HG03045 (cell line): ENCODE data around the gene TMEM203.

Experiments
- ATAC-seq: cut with Tn5 transposase; IDR thresholded peaks from one replicate; pipeline ENCODE4 v1.9.1; 2021; ENCODE audit warnings: mild to moderate bottlenecking, moderate library complexity; ENCODE audit not compliant: unreplicated experiment

Gene TMEM203

DNA sequence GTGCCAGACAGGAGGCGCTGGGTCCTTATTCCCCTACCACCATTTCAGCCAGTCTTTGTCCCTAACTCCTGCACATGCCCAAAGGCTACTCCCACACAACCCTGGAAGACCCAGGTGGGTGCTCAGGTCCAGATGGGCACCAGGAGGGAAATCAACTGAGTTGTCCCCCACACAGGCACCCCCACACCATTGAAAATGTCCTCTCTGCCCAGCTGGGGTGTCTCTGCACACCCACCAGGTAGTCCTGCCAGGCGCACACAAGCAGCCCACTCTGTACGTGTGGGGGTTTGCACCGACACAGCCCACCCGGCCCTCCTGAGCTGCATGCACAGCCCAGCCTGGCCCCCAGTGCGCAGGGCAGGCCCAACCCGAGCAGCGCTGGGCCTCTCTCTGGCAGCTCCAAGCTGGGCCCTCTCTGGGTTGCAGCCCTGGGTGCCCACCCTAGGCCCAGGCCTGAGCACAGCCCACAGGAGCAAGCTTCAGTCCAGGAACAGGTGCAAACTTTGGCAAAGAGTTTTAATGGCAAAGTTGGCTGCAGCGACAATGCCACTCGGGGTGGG is 14.4 kb upstream of the TMEM203 start:
- ATAC-seq = no peak

DNA sequence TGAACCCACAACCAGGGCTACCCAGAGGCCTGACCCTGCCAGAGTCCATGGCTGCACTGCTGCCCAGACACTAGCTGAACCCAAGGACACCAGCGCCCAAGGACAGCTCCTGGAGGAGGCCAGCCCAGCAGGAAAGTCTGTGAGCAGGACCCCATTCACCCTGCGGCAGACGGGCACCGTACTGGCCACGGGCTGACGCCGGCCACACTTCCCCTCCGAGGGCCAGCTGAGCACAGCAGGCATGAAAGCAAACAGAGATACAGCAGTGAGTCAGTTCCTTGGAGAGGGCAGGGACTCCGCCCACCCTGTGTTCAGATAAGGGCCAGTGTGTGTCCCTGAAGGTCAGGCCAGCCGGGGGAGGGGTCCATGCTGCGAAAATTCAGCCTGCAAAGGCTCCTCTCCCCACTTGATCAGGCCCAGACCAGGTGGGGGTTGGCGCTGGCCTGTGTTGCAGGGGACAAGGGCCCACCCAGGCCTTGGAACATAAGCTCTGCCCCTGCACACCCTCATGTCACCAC is 13.4 kb upstream of the TMEM203 start:
- ATAC-seq = no peak

DNA sequence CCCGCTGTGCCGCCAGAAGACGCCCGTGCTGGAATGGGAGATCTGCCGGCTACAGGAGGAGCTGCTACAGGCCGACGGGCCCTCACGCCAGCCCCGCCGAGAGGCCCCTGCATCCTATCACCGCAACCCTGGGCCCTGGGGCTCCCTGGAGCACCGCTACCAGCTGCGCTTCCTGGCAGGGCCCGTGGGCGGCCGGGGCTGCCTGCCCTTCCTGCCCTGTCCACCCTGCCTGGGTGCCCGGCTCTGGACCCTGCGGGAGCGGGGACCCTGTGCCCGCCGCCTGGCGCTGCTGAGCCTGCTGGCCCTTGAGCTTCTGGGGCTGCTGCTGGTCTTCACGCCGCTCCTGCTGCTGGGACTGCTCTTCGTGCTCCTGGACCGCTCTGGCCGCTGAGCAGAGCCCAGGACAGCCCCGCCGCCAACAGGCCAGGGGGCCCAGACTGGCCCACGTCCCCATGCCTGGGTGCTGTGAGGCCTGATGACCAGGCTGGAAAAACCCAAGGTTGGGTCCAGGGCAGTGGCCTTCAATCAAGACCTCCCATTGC is 12.8 kb upstream of the TMEM203 start:
- ATAC-seq = no peak

DNA sequence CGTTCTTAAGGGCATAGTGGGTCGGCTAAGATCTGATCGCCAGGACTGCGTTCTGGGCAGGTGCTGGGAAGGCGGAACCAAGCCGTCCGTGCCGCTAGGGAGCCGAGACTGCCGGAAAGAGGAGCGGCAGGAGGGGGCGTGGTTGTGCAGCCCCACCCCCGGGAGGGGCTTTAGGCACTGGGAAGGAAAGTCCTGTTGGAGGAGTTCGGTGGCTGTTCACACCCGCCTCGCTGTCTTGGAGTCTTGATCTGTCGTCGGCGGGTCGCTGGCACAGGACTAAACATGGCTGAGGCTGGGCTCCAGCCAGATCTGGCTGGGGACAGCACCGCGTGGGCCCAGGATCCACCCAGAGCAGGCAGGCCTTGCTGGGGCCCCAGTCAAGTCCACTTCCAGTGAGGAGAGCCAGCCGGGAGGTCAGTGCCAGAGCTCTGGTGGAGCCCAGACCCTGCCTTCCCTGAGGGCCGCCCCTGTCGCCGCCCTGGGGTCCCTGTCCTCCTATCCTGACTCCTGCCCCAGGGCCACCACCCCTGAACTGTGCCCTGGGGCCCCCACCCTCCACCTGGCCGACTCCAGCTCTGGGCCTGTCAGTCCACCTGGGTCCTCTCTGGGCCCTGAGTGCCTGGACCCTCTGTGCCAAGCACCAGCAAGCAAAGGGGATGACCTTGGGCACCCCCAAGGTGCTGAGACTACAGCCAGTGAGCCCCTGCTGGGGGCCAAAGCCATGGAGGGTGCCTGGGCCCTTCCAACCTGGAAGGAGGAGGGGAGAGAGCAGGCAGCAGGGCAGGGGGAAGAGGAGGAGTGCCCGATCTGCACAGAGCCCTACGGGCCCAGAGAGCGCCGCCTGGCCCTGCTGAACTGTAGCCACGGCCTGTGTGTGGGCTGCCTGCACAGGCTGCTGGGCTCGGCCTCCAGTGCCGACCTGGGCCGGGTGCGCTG is 12.1 kb upstream of the TMEM203 start:
- ATAC-seq = no peak

DNA sequence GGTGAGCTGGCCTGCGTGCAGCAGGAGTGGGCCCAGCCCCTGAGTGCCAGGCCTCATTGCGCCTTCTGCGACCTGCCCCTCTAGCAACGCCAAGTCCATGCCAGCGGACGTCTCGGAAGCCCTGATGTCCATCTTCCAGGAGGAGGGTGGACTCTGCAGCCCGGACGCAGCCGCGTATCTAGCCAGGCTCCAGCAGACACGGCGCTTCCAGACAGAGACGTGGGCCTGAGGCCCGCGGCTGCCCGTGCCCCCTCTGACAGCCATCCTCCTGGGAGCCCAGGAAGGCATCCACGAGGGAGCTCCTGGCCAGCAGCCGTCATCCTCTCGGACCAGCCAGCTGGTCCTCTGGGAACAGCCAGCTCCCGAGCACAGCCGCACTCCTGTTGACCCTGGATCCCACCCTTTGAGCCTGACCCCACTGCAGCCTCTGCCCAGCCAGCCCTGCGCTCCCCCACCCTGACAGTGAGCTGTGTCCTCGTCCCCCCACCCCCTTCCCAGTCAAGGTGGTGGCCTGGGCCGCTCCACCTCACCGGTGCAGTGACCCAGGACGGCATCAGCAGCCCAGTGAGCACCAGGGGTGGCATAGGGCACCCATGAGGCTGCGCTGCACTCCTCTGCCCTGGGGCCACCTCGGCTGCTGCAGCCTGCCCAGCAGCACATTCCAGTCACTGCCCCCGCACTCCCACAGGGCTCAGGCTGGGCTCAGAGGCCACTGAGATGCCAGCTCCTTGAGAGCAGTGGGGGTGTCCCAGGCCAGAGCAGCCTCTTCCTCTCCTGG is 10.9 kb upstream of the TMEM203 start:
- no peak for ATAC-seq

DNA sequence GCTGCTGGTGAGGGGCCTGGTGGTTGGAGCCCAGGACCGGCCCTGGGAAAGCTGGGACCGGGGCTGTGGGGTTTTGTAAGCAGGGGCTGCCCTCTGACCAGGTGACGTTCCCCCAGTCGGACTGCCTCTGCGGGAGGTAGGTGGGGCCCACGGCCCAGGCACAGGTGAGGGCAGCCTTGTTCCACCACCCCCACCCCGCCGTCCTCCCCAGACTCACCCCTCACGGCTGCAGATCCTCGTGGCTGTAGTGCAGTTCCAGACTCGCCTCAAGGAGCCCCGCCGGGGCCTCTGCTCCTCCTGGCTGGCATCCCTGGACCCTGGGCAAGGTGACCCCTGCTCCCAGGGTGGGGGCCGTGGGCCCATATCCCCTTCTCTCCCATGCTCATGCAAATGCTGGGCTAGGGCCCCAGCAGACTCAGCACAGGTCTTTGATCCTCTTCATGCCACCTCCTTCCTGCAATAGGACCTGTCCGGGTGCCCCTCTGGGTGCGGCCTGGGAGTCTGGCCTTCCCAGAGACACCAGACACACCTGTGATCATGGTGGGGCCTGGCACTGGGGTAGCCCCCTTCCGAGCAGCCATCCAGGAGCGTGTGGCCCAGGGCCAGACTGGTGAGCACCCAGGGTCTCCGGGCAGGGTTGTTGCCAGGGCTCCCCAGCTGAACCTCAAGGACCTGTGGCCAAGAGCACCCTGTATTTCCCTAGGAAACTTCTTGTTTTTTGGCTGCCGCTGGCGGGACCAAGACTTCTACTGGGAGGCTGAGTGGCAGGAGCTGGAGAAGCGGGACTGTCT is 9.9 kb upstream of the TMEM203 start:
- ATAC-seq = no peak

DNA sequence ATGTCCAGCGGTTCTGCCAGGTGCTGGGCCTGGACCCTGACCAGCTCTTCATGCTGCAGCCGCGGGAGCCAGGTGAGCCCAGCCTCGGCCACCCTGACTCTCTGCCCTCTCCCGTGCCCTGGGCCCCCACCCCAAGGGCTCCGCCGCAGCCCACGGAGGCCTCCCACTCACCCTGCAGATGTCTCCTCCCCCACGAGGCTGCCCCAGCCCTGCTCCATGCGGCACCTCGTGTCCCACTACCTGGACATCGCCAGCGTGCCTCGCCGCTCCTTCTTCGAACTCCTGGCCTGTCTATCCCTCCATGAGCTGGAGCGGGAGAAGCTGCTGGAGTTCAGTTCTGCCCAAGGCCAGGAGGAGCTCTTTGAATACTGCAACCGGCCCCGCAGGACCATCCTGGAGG is 9.2 kb upstream of the TMEM203 start:
- ATAC-seq = no peak

DNA sequence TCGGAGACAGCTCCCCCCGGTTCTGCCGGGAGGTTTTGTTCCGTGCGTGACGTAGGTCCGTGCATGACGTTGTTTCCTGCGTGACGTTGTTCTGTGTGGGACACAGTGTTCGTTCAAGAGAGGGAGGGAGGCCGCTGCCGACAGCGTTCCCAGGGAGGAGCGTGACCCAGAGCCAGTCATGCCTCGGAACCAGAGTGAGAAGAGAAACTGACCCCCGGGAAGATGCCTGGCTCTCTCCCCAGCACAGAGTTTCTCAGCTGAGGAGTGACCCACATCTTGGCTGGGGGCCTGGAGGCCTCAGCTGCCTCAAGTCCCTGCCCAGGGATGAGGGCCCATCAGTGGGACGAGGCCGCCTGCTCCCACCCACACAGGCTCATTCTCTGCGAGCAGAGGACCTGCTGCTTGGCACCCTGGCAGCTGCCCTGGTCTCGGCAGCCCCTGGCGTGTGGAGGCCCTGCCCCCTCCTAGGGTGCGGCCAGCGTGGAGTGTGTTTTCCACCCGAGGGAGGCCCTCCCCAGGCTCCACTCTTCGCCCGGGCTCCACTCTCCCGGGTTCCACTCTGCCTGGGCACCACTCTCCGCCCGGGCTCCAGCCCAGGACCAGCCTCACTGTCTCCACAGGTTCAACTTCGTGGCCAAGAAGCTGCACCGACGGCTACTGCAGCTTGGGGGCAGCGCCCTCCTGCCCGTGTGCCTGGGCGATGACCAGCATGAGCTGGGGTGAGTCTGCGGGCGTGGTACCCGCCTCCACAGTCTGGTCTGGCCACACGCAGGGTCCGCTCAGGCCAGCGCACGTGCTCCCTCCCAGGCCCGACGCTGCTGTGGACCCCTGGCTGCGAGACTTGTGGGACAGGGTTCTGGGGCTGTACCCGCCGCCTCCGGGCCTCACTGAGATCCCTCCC is 8.0 kb upstream of the TMEM203 start:
- no peak for ATAC-seq

DNA sequence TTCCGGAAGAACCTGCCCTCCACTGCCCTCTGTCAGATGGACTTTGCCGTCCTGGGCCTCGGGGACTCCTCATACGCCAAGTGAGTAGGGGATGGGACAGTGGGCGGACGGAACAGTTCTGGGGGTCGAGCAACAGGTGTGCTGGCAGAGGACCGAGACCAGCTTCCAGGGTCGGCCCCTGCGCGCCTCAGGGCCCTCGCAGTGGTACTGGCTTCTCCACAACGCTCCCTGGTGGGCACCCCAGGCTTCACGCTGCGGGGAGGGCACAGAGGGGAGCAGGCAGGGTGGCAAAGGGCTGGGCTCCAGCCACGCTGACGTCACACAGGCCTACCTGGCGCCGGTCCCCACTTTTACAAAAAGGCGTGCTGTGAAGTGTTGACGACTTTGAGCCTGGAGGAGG is 7.1 kb upstream of the TMEM203 start:
- ATAC-seq = no peak

DNA sequence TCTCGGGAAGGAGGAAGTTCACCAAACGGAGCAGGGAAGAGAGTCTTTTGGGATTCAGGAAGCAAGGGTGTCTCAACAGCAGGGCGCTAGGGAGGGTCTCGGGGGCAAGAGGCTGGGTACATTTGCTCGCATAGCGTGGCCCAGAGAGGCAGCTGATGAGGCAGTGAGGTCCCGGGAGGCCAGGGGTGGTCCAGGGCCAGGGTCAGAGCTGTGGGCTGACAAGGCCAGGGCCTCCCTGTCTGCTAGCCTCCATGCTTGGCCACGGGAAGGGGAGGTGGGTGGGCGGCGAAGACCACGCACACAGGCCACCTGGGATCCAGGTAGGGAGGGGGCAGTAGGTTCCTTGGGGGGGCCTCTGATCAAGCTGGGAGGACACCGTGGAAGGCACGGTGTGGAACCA is 6.1 kb upstream of the TMEM203 start:
- ATAC-seq = no peak

DNA sequence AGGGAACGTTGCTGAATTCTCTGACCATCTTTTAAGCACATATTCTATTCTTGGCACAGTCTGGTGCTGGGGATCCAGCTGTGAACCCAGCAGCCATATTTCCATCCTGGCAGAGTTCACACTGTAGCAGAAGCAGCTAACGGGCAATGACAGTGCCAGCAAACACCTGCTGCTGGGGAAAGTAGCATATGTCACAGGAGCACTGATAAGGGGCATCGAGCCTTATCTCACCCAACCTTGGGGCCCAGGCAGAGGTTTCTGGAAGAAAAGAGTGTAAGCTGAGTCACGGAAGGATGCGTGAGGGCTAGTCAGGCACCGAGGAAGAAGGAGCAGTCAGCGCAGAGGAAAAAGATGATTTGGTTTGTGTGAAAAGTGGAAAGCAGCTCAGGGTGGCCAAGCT is 1.2 kb upstream of the TMEM203 start:
- no peak for ATAC-seq

DNA sequence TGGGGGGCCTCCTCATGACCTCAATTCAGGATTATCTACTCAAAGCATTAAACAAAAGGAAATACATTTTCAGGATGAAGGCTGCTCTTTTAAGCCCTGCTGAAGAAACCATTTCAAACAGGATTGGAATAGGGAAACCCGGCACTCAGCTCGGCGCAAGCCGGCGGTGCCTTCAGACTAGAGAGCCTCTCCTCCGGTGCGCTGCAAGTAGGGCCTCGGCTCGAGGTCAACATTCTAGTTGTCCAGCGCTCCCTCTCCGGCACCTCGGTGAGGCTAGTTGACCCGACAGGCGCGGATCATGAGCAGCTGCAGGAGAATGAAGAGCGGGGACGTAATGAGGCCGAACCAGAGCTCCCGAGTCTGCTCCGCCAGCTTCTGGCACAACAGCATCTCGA is 720 bp downstream of the TMEM203 start:
- no peak for ATAC-seq

DNA sequence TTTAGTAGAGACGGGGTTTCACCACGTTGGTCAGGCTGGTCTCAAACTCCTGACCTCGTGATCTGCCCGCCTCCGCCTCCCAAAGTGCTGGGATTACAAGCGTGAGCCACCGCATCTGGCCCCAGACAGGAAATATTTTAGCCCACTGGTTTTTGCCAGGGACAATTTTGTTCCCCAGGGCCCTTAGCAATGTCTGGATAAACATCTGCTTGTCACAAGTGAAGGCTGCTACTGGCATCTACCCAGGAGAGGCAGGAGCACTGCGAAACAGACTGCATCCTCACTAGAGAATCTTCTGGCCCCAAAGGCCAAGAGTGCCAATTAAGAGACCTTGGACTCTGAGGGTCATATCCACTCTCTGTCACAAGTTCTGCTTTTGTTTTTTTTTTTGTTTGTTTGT is 2.5 kb downstream of the TMEM203 start:
- no peak for ATAC-seq

DNA sequence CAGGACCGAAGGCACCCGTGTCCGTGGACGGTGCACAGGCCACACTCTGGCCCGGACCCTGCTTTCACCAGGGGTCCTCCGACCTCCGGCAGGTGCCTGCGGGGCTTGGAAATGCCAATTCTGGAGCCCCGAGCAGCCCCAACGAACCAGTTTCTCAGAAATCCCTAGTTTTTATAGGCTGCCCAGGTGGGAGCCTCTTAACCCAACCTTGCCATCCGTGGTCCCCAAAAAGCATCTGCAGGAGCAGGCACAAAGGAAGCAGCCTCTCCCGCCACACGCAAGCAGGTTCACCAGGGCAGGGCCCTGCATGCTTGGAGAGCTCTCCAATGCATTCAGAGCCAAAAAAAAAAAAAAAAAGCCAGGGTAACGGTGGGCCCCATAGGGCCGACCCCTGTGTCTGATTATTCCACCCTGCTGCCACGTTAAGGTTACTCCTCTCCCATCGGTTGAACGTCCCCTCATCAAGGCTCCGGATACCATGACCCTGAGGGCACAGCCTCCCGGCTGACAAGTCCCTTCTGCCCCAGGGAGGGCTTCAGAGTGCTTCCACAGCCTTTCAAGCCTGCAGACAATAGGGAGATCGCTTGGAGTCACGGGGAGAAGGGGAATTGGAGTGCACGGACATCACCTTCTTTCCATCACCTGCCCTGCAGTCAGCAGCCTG is 4.1 kb downstream of the TMEM203 start:
- ATAC-seq = no peak

DNA sequence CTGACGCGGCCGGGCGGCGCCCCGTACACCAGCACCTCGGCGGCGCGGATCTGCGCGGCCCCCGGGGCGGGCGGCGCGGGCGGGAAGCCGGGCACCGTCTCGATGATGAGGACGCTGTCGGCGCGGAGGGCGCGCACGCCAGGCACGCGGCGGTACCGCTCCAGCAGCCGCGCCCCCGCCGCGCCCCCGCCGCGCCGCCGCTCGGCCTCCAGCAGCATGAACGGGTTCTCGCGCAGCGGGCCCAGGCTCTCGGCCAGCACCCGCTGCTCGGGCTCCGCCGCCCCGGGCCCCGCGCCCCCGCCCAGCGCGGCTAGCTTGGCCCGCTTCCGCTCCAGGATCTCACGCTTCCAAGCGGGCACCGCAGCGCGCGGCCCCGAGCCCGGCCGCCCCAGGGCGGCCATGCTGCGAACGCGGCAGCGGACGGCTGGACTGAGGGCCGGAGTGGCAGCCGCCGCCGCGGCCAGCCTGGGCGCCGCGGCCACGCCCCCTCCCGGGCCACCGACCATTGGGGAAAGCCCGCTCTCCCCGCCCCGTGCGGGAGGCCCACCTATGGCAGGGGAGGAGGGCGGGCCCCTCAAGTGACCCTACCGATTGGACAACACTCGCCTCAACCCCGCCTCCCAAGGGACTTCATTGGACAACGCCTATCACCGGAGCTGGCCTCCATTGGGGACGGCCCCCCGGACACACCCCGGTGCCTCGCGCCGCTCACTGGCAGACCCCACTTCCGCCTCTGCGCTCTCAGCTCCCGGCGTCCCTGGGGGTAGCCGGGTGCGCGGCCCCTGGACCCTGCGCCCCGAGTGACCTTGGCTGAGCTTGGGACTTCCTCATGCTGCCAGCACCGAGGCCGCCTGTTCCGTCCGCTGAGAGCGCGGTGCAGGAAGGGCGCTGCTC is 4.9 kb downstream of the TMEM203 start, which contains the start of gene TPRN:
Gene TPRN (minus strand): TSS at position 431 of the 894 bp plus-strand sequence. CDS start 30 bp downstream, at position 401.
- ATAC-seq = peak; percentile 83

DNA sequence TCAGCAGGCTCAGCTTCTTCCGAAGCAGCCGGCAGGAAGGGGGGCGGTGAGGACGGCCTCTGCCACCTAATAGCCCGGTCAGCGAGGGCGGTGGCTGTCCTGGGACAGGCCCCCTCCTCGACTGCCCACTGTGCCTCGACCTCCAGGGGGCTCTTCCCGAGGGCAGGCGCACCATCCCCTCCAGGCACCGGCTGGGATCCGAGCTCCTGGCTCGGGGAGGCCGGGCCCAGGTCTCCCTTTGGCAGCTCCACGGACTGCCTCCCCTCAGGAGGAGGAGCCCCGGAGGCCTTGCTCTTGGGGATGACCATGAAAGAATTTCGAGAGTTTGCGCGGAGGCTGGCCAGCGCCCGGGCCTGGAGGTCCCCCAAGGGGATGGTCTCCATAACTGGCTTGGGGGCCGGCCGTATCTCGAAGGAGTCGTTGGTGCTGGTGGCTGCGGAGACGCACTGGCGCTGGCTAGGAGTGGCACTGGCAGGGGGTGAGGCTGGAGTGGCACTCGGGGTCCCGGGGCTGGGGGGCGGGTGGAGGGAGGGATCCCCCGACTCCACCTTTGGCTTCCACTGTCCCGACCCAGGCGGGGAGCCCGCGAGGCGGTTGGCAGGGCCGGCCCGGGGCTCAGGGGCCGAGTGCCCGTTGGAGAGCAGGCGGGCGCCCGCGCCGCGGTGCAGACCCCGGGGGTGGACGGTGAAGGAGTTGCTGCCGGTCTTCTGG is 5.9 kb downstream of the TMEM203 start:
- ATAC-seq = no peak

DNA sequence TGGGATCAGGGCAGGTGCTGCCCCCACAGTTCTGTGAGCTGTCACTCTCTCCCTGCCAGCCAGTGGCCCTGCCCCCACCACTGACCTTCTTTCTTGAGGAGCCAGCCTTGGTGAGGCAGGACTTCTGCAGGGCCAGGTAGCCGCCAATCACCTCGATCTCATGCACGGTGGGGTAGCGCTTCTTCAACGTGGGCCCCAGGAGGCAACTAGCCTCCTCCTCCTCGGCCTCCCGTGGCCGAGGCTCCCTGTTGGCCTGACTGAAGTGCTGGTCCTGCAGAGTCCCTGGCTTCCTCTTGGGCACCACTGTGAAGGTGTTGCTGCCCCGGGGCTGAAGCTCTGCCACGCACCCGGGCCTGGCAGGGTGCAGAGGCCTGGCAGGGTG is 6.6 kb downstream of the TMEM203 start:
- ATAC-seq = no peak
